HepG2 (cell line): ENCODE results near the gene PTPRM. TPM values are rescaled to one million over a fixed set of nuclear protein-coding genes. Genes with fewer than 3 reads are reported as not detected.
A peak's percentile ranks its signal among the peaks of the same experiment; 100 is the strongest.

Source experiments
- ATAC-seq: fragments of 200-7000 bp; cut with Tn5 transposase; 3 replicates; pipeline ENCODE4 v1.9.1; 2020; ENCODE audit warnings: mild to moderate bottlenecking, moderate library complexity
- BruUV-seq: library from RNA; stranded (reverse); fragments of 400-500 nt; replicated peaks from 2 replicates; lab custom pipeline; 2021; lab: Mats Ljungman, UMichigan
- CTCF ChIA-PET: fragments of 300-600 bp; formaldehyde crosslinking; extraction: SDS; loops from one replicate; lab custom pipeline; 2021; ENCODE audit warnings: low total read pairs, inconsistent platforms, low intra/inter-chr PET ratio; lab: Yijun Ruan, JAX
- POLR2A ChIA-PET: fragments of 350-600 bp; sonication (Branson Sonifier 250); formaldehyde crosslinking; loops from one replicate; lab custom pipeline; 2020; ENCODE audit warnings: antibody characterized with exemption, inconsistent platforms; lab: Yijun Ruan, JAX
- DNase-seq: peaks from one replicate; pipeline ENCODE4 v3.0.0-alpha.2; 2015; ENCODE audit warnings: low spot score
- FAIRE-seq: peaks from 3 replicates; lab custom pipeline; 2011; peaks lifted over from hg19 to GRCh38; lab: Jason Lieb, UNC
- H2AFZ ChIP-seq: one replicate; pipeline ENCODE4 v1.6.1; 2011; ENCODE audit warnings: low read length, inconsistent platforms
- H3K27ac ChIP-seq: fragments of 300-600 bp; 3 replicates; pipeline ENCODE4 v1.8.0; 2011; ENCODE audit warnings: mixed run types, mild to moderate bottlenecking, mixed read lengths, low read length, inconsistent platforms; ENCODE audit not compliant: insufficient read depth; ENCODE audit errors: extremely low read length
- H3K27me3 ChIP-seq, 2 experiments: fragments of 200-600 bp in 1 of 2; 2 replicates in 1 of 2; 3 replicates in 1 of 2; pipeline versions ENCODE4 v1.6.0 to v1.8.0; 2011; ENCODE audit warnings: low read length in 2 of 2, mild to moderate bottlenecking in 2 of 2, moderate library complexity in 2 of 2, inconsistent platforms in 1 of 2; ENCODE audit not compliant: insufficient read depth in 2 of 2, control insufficient read depth in 1 of 2
- H3K36me3 ChIP-seq, 2 experiments: fragments of 200-600 bp in 1 of 2; replicated peaks in 1 of 2; 2 replicates in 1 of 2; 3 replicates in 1 of 2; pipeline versions ENCODE4 v1.5.1 to v1.8.0; 2011; ENCODE audit warnings: low read length in 2 of 2, inconsistent platforms in 1 of 2; ENCODE audit not compliant: insufficient read depth in 2 of 2, control insufficient read depth in 1 of 2
- H3K4me1 ChIP-seq: 2 replicates; pipeline ENCODE4 v1.5.1; 2012; ENCODE audit warnings: low read length, inconsistent platforms; ENCODE audit not compliant: insufficient read depth
- H3K4me2 ChIP-seq: 2 replicates; pipeline ENCODE4 v1.6.0; 2011; ENCODE audit warnings: low read depth, low read length, inconsistent platforms
- H3K4me3 ChIP-seq, 3 experiments: fragments of 200-600 bp in 1 of 3; sonication (generic), shearing (Covaris generic) in 1 of 3; replicated peaks in 1 of 3; 2 replicates each; pipeline ENCODE4 v1.5.1; 2011 to 2016; ENCODE audit warnings: low read length in 3 of 3, inconsistent platforms in 2 of 3, low read depth in 2 of 3, mild to moderate bottlenecking in 2 of 3, control low read depth in 1 of 3, mixed read lengths in 1 of 3; ENCODE audit not compliant: insufficient read depth in 1 of 3
- H3K79me2 ChIP-seq: one replicate; pipeline ENCODE4 v1.6.1; 2011; ENCODE audit warnings: low read length, inconsistent platforms; ENCODE audit not compliant: insufficient read depth
- H3K9ac ChIP-seq: 2 replicates; pipeline ENCODE4 v1.6.0; 2011; ENCODE audit warnings: mild to moderate bottlenecking, low read depth, low read length, inconsistent platforms; ENCODE audit not compliant: insufficient read depth
- H3K9me3 ChIP-seq: 2 replicates; pipeline ENCODE4 v1.5.1; 2012; ENCODE audit warnings: mild to moderate bottlenecking, low read length
- H4K20me1 ChIP-seq: 2 replicates; pipeline ENCODE4 v1.6.0; 2011; ENCODE audit warnings: inconsistent platforms, mild to moderate bottlenecking, low read length, moderate library complexity; ENCODE audit not compliant: insufficient read depth
- CEBPB ChIP-seq: IDR thresholded peaks from 2 replicates; pipeline ENCODE4 v1.6.1; 2011; ENCODE audit warnings: low read depth, low read length, improper control_type of control experiment, borderline replicate concordance
- DZIP1 ChIP-seq: sonication (generic); formaldehyde crosslinking; IDR thresholded peaks from 2 replicates; pipeline ENCODE4 v1.5.0; 2020; ENCODE audit warnings: mild to moderate bottlenecking, missing genetic modification reagents
- RXRB ChIP-seq: IDR thresholded peaks from 2 replicates; pipeline ENCODE4 v1.6.1; 2016; ENCODE audit warnings: borderline replicate concordance, missing genetic modification reagents, missing compliant biosample characterization
- SP5 ChIP-seq: IDR thresholded peaks from 2 replicates; pipeline ENCODE4 v1.6.1; 2016; ENCODE audit warnings: low read depth, borderline replicate concordance
- ZBTB21 ChIP-seq: sonication (generic); formaldehyde crosslinking; IDR thresholded peaks from 2 replicates; pipeline ENCODE4 v1.4.0; 2020; ENCODE audit warnings: missing genetic modification reagents
- ZNF317 ChIP-seq: sonication (generic); formaldehyde crosslinking; IDR thresholded peaks from 2 replicates; pipeline ENCODE4 v1.5.0; 2020; ENCODE audit warnings: mild to moderate bottlenecking, missing genetic modification reagents
- ZNF598 ChIP-seq: sonication (generic); formaldehyde crosslinking; IDR thresholded peaks from 2 replicates; pipeline ENCODE4 v1.5.1; 2020; ENCODE audit warnings: mild to moderate bottlenecking, missing genetic modification reagents, borderline replicate concordance
- ZNF773 ChIP-seq: sonication (generic); formaldehyde crosslinking; IDR thresholded peaks from 2 replicates; pipeline ENCODE4 v1.4.0; 2020; ENCODE audit warnings: missing genetic modification reagents, borderline replicate concordance
- ZNF782 ChIP-seq: sonication (generic); formaldehyde crosslinking; IDR thresholded peaks from 2 replicates; pipeline ENCODE4 v1.4.0; 2020; ENCODE audit warnings: missing genetic modification reagents, mild to moderate bottlenecking, borderline replicate concordance
- ZNF788 ChIP-seq: sonication (generic); formaldehyde crosslinking; IDR thresholded peaks from 2 replicates; pipeline ENCODE4 v1.5.0; 2020; ENCODE audit warnings: mild to moderate bottlenecking, missing genetic modification reagents, borderline replicate concordance
- WGBS: methylation state at CpG from one replicate; pipeline ENCODE4 v1.1.6; 2017; ENCODE audit warnings: low lambda C conversion rate; 5-methylcytosine and 5-hydroxymethylcytosine counted together
- in situ Hi-C: cut with HindIII; loops from 2 replicates; pipeline ENCODE4 v1.10.0; 2017; ENCODE audit warnings: low pct_unique_long_range_greater_than_20kb; ENCODE audit not compliant: extremely low pct_ligation_motif_present
- intact Hi-C: fragments of 100-400 bp; cut with micrococcal nuclease; formaldehyde crosslinking; loops from one replicate; pipeline ENCODE4 v1.10.0; 2022; ENCODE audit not compliant: unreplicated experiment
- polyA plus RNA-seq, 8 experiments: library from polyadenylated mRNA; depleted of rRNA in 3 of 8; stranded (reverse) in 7 of 8; unstranded in 1 of 8; fragments of >200 nt; fragmentation: Illumina TruSeq in 4 of 8; extraction: Trizol in 4 of 8; gene quantifications; 2 replicates each; pipeline versions ENCODE4 v1.2.1 to v1.2.3, GENCODE V29; 2011 to 2016; ENCODE audit warnings: low read depth in 4 of 8, missing spikeins in 1 of 8, mixed read lengths in 1 of 8; ENCODE audit not compliant: insufficient read depth in 1 of 8
- total RNA-seq, 5 experiments: library from RNA; depleted of rRNA; stranded (reverse); fragments of >200 nt; fragmentation: Illumina TruSeq; extraction: Trizol; gene quantifications; 2 replicates each; pipeline ENCODE4 v1.2.3, GENCODE V29; 2016; ENCODE audit warnings: low read depth in 1 of 5

Gene PTPRM
- total and polyA plus RNA-seq, 2 of the 13 experiments (the other 11 are each of a cell fraction or from before 2014, with no cell fraction given) = 12.6 to 108 TPM

DNA sequence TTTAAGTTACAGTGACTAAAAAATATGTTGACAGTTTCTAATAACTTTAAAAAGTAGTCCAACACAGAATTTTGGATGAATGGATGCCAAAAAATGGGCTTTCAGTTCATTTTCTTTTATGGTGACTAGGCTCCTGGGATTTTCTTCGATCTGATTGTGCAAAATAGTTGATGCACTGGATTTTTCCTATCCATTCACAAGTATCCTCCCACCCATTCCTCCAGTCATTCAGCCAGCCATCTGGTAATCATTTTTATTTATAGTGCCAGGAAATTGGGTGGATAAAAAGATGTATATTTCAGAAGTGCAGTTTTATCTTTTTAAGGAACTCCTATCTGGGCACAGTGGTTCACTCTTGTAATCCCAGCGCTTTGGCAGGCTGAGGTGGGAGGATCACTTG, 175.1 kb downstream of the PTPRM start (continued):
- no peak for TF ChIP-seq DZIP1 (CRISPR knock-in tag)
- TF ChIP-seq ZBTB21 = no peak
- no peak for TF ChIP-seq ZNF773 (CRISPR knock-in tag)
- TF ChIP-seq SP5 = no peak
- no peak for TF ChIP-seq ZNF788 (CRISPR knock-in tag)
- no peak for TF ChIP-seq RXRB (CRISPR knock-in tag)
- no peak for TF ChIP-seq ZNF598
- TF ChIP-seq ZNF782 (CRISPR knock-in tag) = no peak
- TF ChIP-seq, all 625 proteins: peak for 0

DNA sequence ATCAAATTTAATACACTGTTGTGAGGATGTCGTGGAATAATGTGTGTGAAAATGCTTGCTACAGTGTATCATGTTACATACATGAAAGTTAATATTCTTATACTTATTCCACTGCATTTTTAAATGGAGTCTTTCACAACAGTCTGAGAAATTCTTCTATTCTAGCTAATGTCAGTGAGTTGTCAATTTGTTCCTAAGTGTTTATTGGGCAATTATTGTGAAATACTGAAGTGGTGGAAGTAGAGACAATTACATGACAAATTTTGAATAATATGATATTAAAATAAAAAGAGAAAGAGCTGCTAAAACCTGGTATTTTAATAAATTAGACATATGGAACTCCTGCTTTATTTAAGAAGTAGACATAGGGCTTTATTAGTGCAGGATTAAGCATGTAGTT, 176.1 kb downstream of the PTPRM start:
- H3K4me2 ChIP-seq = no peak overlapping the region
- ChIA-PET CTCF (no interaction called here), POLR2A (no interaction called here)
- intact Hi-C loops (no loop called here), in situ Hi-C loops (no loop called here)
- peaks cover 6% of the 10 kb centered on the region; the same call in 1 of the 2 replicates for H3K9me3 ChIP-seq
- peaks cover 2% of the 10 kb centered on the region for H3K79me2 ChIP-seq
- BruUV-seq = no TSS peak
- no peak overlapping the region for H3K27ac ChIP-seq
- H3K4me1 ChIP-seq = peaks cover 24% of the 10 kb centered on the region
- H2AFZ ChIP-seq = no peak overlapping the region
- TF ChIP-seq CEBPB (peak; percentile 62), ZNF317 (CRISPR knock-in tag) (no peak)
- H3K36me3 ChIP-seq = no peaks in the 10 kb centered on the region; a peak in 1 of 5 replicates
- WGBS = 94% methylated on average over 1 of the region's 1 CpG
- H4K20me1 ChIP-seq = no peaks in the 10 kb centered on the region
- H3K4me3 ChIP-seq = no peak overlapping the region
- H3K27me3 ChIP-seq = no peaks in the 10 kb centered on the region
- no peak for ATAC-seq
- FAIRE-seq = no peak
- no peak for DNase-seq
- no peak overlapping the region for H3K9ac ChIP-seq
